HG03064 (cell line): ENCODE data around the gene C1orf159.
"Not testable (repeated sequence)": the region's sequence is repeated elsewhere in the genome, so short reads cannot be mapped to it uniquely, and the experiment has no call there.

Experiments
- ATAC-seq: cut with Tn5 transposase; IDR thresholded peaks from one replicate; pipeline ENCODE4 v1.9.1; 2021; ENCODE audit warnings: low read depth; ENCODE audit not compliant: unreplicated experiment

Gene C1orf159

GRCh38 chr1:1058088-1058905 lies 57.6 kb downstream of the C1orf159 start:
- ATAC-seq = no peak

- ATAC-seq = not testable (repeated sequence)
Observed at GRCh38 chr1:1057769-1058087, 58.2 kb downstream of the C1orf159 start.

DNA sequence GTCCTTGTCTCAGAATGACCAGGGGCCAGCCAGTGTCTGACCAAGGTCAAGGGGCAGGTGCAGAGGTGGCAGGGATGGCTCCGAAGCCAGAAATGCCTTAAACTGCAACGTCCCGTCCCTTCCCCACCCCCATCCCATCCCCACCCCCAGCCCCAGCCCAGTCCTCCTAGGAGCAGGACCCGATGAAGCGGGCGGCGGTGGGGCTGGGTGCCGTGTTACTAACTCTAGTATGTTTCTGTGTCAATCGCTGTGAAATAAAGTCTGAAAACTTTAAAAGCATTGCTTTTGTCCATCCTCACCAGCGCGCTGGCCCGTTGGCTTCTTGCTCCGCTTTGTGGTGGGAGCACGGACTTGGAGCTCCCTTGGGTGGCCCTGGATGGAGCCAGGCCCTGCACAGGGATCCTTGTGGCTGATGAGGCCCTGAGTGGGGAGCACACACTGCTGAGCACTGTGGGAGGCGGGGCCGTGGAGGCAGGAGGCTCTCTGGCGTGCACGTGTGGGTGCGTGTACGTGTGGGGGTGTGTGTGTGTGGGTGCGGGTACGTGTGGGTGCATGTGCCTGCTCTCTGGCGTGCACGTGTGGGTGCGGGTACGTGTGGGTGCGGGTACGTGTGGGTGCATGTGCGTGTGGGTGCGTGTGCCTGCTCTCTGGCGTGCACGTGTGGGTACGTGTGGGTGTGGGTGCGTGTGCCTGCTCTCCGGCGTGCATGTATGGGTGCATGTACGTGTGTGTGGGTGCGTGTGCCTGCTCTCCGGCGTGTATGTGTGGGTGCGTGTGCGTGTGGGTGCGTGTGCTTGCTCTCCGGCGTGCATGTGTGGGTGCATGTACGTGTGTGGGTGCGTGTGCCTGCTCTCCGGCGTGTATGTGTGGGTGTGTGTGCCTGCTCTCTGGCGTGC lies 59.8 kb downstream of the C1orf159 start:
- no peak for ATAC-seq

- ATAC-seq = no peak
Observed at GRCh38 chr1:1054971-1055370, 60.9 kb downstream of the C1orf159 start.

DNA sequence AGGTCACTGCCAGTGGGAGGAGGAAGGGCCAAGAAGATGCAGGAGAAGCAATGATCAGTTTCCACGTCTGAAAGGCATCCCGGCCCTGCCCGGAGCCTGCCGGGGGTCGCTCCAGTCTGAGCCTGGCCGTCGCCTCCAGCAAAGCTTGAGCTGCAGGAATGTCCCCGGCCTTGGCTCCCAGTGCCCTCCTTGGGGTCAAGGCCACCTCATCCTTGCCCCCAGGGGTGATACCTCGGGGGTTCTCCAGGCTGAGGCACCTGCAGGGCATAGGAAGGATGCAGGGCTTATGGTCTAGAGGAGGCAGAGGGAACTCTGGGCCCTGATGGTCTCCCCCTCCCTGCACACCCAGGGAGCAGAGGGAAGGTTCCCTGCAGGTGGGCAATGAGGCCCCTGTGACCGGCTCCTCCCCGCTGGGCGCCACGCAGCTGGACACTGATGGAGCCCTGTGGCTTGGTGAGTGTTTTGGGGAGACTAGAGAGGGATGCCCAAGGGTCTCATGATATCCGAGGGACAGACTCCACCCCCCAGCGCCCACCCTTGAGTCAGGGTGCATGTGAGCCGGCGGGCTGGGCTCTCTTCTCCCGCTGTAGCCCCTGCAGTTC lies 61.7 kb downstream of the C1orf159 start:
- no peak for ATAC-seq

DNA sequence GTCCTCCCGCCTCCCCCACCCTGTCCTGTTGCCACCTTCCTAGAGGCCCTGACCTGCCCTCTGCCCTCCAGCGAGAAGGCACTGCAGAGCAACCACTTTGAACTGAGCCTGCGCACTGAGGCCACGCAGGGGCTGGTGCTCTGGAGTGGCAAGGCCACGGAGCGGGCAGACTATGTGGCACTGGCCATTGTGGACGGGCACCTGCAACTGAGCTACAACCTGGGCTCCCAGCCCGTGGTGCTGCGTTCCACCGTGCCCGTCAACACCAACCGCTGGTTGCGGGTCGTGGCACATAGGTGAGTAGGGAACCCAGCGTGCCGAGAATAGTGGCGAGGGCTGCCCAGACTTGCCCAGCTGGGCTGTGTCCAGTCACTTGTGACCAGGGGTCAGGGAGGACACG lies 62.2 kb downstream of the C1orf159 start:
- ATAC-seq = no peak

- ATAC-seq = no peak
Observed at GRCh38 chr1:1053022-1053421, 62.9 kb downstream of the C1orf159 start.

DNA sequence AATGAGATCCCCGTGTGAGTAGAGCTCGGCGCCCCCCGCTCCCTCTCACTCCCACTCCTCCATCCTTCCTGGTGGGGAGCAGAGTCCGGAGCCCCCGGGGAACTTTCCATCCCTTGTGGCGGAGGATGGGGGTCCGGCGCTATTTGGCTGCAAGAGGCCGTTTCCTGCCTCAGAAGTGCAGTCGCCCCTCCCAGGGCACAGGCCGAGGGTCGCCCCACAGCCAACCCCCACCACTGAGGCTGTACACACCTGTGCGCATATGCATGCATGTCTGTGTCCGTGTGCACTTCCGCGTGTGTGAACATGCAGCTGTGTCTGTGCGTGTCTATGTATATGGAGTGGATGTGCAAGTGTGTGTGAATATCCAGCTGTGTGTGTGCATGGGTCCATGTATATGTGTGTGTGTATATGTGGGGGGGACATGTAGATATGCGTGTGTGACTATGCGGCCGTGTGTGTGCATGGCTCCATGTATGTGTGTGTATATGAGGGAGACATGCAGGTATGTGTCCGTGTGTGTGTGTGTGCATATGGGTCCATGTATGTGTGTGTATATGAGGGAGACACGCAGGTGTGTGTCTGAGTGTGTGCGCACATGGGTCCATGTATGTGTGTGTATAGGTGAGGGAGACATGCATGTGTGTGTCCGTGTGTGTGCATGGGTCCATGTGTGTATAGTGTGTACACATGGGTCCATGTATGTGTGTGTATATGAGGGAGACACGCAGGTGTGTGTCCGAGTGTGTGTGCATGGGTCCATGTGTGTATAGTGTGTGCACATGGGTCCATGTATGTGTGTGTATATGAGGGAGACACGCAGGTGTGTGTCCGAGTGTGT lies 63.7 kb downstream of the C1orf159 start:
- ATAC-seq = no peak

GRCh38 chr1:1051127-1051810 lies 64.6 kb downstream of the C1orf159 start:
- no peak for ATAC-seq

GRCh38 chr1:1050577-1051052 lies 65.3 kb downstream of the C1orf159 start:
- no peak for ATAC-seq

GRCh38 chr1:1049318-1050165 lies 66.3 kb downstream of the C1orf159 start:
- no peak for ATAC-seq

DNA sequence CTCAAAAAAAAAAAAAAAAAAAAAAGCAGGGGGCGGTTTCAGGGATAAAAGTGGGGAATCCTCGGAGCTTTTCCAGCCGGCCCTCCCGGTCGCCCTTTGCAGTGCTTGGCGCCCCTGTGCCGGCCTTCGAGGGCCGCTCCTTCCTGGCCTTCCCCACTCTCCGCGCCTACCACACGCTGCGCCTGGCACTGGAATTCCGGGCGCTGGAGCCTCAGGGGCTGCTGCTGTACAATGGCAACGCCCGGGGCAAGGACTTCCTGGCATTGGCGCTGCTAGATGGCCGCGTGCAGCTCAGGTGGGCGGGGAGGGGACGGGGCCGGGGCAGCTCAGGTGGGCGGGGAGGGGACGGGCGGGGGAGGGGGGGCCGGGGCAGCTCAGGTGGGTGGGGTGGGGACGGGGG lies 67.1 kb downstream of the C1orf159 start:
- ATAC-seq = no peak

DNA sequence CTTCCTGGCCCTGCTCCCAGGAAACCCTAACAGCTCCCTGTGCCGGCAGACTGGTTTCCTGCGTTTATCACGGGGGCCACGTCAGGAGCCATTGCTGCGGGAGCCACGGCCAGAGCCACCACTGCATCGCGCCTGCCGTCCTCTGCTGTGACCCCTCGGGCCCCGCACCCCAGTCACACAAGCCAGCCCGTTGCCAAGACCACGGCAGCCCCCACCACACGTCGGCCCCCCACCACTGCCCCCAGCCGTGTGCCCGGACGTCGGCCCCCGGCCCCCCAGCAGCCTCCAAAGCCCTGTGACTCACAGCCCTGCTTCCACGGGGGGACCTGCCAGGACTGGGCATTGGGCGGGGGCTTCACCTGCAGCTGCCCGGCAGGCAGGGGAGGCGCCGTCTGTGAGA lies 67.9 kb downstream of the C1orf159 start:
- ATAC-seq = no peak

- ATAC-seq = no peak
Observed at GRCh38 chr1:1047407-1047806, 68.5 kb downstream of the C1orf159 start.

DNA sequence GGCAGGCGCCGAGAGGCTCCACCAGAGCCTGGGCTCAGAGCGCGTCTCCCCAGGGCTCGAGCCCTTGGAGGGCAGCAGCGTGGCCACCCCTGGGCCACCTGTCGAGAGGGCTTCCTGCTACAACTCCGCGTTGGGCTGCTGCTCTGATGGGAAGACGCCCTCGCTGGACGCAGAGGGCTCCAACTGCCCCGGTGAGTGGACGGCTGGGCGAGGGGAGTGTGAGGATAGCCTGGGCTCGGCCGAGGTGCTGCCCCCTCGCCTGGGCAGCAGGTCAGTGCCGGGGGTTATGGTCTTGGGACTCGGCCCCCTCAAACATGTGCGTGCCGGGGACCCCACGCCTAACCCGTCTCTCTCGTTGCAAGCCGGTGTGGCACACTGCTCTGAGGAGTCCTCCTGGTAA lies 69.1 kb downstream of the C1orf159 start:
- no peak for ATAC-seq

DNA sequence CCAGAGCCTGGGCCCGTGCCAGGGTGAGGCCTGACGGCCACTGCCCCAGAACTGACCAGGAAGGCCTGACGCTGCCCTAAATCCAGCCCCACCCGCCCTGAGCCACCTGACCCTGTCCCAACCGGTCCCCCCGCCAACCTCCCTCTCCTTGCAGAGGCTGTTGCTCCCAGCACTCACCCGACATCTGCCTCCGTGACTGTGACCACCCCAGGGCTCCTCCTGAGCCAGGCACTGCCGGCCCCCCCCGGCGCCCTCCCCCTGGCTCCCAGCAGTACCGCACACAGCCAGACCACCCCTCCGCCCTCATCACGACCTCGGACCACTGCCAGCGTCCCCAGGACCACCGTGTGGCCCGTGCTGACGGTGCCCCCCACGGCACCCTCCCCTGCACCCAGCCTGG lies 69.6 kb downstream of the C1orf159 start:
- ATAC-seq = no peak

GRCh38 chr1:1045129-1045528 lies 70.8 kb downstream of the C1orf159 start:
- no peak for ATAC-seq

GRCh38 chr1:1044455-1045078 lies 71.3 kb downstream of the C1orf159 start:
- ATAC-seq = no peak
